ENCODE results near the gene MICU1. TPM values are rescaled to one million over a fixed set of nuclear protein-coding genes. Genes with fewer than 3 reads are reported as not detected.

The MICU1 gene
- total RNA-seq, 1 experiment from 2014 or later, result 46.9 TPM

DNA sequence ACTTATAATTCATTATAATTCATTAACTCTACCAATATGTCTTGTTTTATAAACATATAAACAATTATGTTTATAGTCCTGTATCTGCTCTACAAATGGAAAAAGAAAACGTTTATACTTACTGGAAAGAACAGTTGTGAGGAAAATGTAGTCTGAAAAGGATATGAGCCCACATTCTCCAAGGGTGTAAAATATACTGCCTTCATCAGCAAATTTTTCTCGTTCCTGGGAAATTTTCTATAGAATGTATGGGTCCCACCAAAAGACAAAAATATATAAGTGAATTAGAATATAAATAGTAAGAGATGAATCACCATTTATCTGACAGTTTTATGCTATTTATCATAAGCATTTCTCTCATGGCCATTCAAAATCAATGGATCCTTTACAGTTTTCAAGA lies 117.8 kb downstream of the MICU1 start:
- CTCF ChIA-PET, result no interaction called here
- no peaks in the 10 kb centered on the region for H3K27me3 ChIP-seq (ENCODE audit: control insufficient read depth, insufficient read depth, low read length)
- H3K27ac ChIP-seq (ENCODE audit: low read length), result no peak overlapping the region
- POLR2A ChIA-PET, result no interaction called here
- no peak overlapping the region for H3K4me3 ChIP-seq (ENCODE audit: low read depth in 2 of 2, low read length in 2 of 2)
- in situ Hi-C loops (cut with HindIII; ENCODE audit: low pct_unique_long_range_greater_than_20kb, low sequenced_read_pairs) (no loop called here), intact Hi-C loops (cut with micrococcal nuclease; ENCODE audit: unreplicated experiment) (no loop called here)
- no peak for DNase-seq (ENCODE audit: low read depth, low spot score)
- no peak for TF ChIP-seq TCF7L2 (IDR thresholded peaks at IDR 0.05; ENCODE audit: low read depth, low read length)
- no peak for TF ChIP-seq SIN3A (IDR thresholded peaks at IDR 0.05; ENCODE audit: borderline replicate concordance, insufficient read depth, low read depth, low read length)
- TF ChIP-seq POLR2AphosphoS5 (IDR thresholded peaks at IDR 0.05; ENCODE audit: low read depth, low read length), result no peak
- TF ChIP-seq, protein P1, sequence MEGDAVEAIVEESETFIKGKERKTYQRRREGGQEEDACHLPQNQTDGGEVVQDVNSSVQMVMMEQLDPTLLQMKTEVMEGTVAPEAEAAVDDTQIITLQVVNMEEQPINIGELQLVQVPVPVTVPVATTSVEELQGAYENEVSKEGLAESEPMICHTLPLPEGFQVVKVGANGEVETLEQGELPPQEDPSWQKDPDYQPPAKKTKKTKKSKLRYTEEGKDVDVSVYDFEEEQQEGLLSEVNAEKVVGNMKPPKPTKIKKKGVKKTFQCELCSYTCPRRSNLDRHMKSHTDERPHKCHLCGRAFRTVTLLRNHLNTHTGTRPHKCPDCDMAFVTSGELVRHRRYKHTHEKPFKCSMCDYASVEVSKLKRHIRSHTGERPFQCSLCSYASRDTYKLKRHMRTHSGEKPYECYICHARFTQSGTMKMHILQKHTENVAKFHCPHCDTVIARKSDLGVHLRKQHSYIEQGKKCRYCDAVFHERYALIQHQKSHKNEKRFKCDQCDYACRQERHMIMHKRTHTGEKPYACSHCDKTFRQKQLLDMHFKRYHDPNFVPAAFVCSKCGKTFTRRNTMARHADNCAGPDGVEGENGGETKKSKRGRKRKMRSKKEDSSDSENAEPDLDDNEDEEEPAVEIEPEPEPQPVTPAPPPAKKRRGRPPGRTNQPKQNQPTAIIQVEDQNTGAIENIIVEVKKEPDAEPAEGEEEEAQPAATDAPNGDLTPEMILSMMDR (IDR thresholded peaks at IDR 0.05), result no peak
- TF ChIP-seq, protein P2, sequence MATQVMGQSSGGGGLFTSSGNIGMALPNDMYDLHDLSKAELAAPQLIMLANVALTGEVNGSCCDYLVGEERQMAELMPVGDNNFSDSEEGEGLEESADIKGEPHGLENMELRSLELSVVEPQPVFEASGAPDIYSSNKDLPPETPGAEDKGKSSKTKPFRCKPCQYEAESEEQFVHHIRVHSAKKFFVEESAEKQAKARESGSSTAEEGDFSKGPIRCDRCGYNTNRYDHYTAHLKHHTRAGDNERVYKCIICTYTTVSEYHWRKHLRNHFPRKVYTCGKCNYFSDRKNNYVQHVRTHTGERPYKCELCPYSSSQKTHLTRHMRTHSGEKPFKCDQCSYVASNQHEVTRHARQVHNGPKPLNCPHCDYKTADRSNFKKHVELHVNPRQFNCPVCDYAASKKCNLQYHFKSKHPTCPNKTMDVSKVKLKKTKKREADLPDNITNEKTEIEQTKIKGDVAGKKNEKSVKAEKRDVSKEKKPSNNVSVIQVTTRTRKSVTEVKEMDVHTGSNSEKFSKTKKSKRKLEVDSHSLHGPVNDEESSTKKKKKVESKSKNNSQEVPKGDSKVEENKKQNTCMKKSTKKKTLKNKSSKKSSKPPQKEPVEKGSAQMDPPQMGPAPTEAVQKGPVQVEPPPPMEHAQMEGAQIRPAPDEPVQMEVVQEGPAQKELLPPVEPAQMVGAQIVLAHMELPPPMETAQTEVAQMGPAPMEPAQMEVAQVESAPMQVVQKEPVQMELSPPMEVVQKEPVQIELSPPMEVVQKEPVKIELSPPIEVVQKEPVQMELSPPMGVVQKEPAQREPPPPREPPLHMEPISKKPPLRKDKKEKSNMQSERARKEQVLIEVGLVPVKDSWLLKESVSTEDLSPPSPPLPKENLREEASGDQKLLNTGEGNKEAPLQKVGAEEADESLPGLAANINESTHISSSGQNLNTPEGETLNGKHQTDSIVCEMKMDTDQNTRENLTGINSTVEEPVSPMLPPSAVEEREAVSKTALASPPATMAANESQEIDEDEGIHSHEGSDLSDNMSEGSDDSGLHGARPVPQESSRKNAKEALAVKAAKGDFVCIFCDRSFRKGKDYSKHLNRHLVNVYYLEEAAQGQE (IDR thresholded peaks at IDR 0.05; ENCODE audit: insufficient read depth in 1 of 2, low read depth in 2 of 2, low read length in 1 of 2), result no peak
- H3K4me1 ChIP-seq (ENCODE audit: control insufficient read depth, insufficient read depth, low read length), result no peaks in the 10 kb centered on the region
- no peaks in the 10 kb centered on the region for H3K36me3 ChIP-seq (ENCODE audit: control insufficient read depth, insufficient read depth, low read length)
- ATAC-seq, result no peak
- no TSS peak for BruUV-seq (replicated peaks)
- H3K9me3 ChIP-seq (ENCODE audit: control insufficient read depth, insufficient read depth, low read depth, low read length), result no peaks in the 10 kb centered on the region

DNA sequence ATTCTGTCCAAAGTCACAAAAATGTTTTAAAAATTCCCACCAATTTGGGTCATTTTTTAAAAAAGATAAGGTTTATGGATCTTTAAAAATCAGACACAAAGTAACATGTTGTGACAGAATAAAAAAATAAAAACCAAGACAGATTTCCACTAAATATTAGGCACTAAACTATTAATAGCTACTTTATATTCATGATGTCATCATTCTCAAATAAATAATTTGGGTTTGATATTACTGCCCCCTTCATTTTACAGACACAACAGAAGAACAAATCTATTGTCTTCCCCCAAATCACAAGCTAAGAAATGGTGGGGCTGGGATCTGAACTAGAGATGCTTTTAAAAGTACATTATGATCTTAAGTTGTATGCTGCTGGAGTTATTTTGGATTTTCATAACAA lies 119.4 kb downstream of the MICU1 start:
- no peaks in the 10 kb centered on the region for H3K27me3 ChIP-seq (ENCODE audit: control insufficient read depth, insufficient read depth, low read length)
- no TSS peak for BruUV-seq (replicated peaks)
- H3K9me3 ChIP-seq (ENCODE audit: control insufficient read depth, insufficient read depth, low read depth, low read length), result no peaks in the 10 kb centered on the region
- CTCF ChIA-PET, result no interaction called here
- intact Hi-C loops (cut with micrococcal nuclease; ENCODE audit: unreplicated experiment), result no loop called here
- no peak for ATAC-seq
- H3K27ac ChIP-seq (ENCODE audit: low read length), result no peak overlapping the region
- H3K4me1 ChIP-seq (ENCODE audit: control insufficient read depth, insufficient read depth, low read length), result no peaks in the 10 kb centered on the region
- no peak overlapping the region for H3K4me3 ChIP-seq (ENCODE audit: low read depth in 2 of 2, low read length in 2 of 2)
- in situ Hi-C loops (cut with HindIII; ENCODE audit: low pct_unique_long_range_greater_than_20kb, low sequenced_read_pairs), result no loop called here
- POLR2A ChIA-PET, result no interaction called here
- no peak for DNase-seq (ENCODE audit: low read depth, low spot score)
- no peaks in the 10 kb centered on the region for H3K36me3 ChIP-seq (ENCODE audit: control insufficient read depth, insufficient read depth, low read length)
- TF ChIP-seq POLR2AphosphoS5 (IDR thresholded peaks at IDR 0.05; ENCODE audit: low read depth, low read length), result no peak
- TF ChIP-seq, protein P2 (IDR thresholded peaks at IDR 0.05; ENCODE audit: insufficient read depth in 1 of 2, low read depth in 2 of 2, low read length in 1 of 2), result no peak
- TF ChIP-seq, protein P1 (IDR thresholded peaks at IDR 0.05), result no peak
- no peak for TF ChIP-seq SIN3A (IDR thresholded peaks at IDR 0.05; ENCODE audit: borderline replicate concordance, insufficient read depth, low read depth, low read length)
- no peak for TF ChIP-seq TCF7L2 (IDR thresholded peaks at IDR 0.05; ENCODE audit: low read depth, low read length)
